SK-N-SH treated with all-trans-retinoic acid at 6 μM for 48 hours (cell line): Measurements from ENCODE around the gene PPP1R27.

ENCODE experiments used
- ATAC-seq: fragments of 200-7000 bp; cut with Tn5 transposase; 3 replicates; pipeline ENCODE4 v1.9.1; 2020; ENCODE audit warnings: mild to moderate bottlenecking, moderate library complexity
- BACH2 ChIP-seq: fragments of 250-450 bp; sonication (Bioruptor Pico); IDR thresholded peaks from 2 replicates; pipeline ENCODE4 v1.9.0; 2021; ENCODE audit warnings: mild to moderate bottlenecking, borderline replicate concordance
- CSDC2 ChIP-seq: fragments of 250-450 bp; sonication (Bioruptor Pico); IDR thresholded peaks from 2 replicates; pipeline ENCODE4 v1.5.0; 2020; ENCODE audit warnings: mild to moderate bottlenecking, moderate library complexity
- CSRNP3 ChIP-seq: fragments of 250-450 bp; sonication (Bioruptor Pico); IDR thresholded peaks from 2 replicates; pipeline ENCODE4 v1.5.1; 2021; ENCODE audit warnings: mild to moderate bottlenecking, moderate library complexity
- ESRRG ChIP-seq: fragments of 250-450 bp; sonication (Bioruptor Pico); IDR thresholded peaks from 2 replicates; pipeline ENCODE4 v1.6.1; 2021; ENCODE audit warnings: mild to moderate bottlenecking
- GLIS3 ChIP-seq: fragments of 250-450 bp; sonication (Bioruptor Pico); IDR thresholded peaks from 2 replicates; pipeline ENCODE4 v1.5.0; 2020; ENCODE audit warnings: mild to moderate bottlenecking, moderate library complexity
- OSR1 ChIP-seq: fragments of 250-450 bp; sonication (Bioruptor Pico); IDR thresholded peaks from 2 replicates; pipeline ENCODE4 v1.8.0; 2022; ENCODE audit warnings: moderate library complexity, mild to moderate bottlenecking, inconsistent platforms
- PATZ1 ChIP-seq: fragments of 250-450 bp; sonication (Bioruptor Pico); IDR thresholded peaks from 2 replicates; pipeline ENCODE4 v1.8.0; 2020; ENCODE audit warnings: mild to moderate bottlenecking, moderate library complexity, borderline replicate concordance
- POU6F1 ChIP-seq: fragments of 250-450 bp; sonication (Bioruptor Pico); IDR thresholded peaks from 2 replicates; pipeline ENCODE4 v1.8.0; 2021; ENCODE audit warnings: low read depth, mild to moderate bottlenecking, moderate library complexity, borderline replicate concordance
- PPARA ChIP-seq: fragments of 250-450 bp; sonication (Bioruptor Pico); IDR thresholded peaks from 2 replicates; pipeline ENCODE4 v1.5.0; 2020; ENCODE audit warnings: mild to moderate bottlenecking, borderline replicate concordance
- TCF4 ChIP-seq: fragments of 250-450 bp; sonication (Bioruptor Pico); IDR thresholded peaks from 2 replicates; pipeline ENCODE4 v1.8.0; 2021; ENCODE audit warnings: mild to moderate bottlenecking, moderate library complexity, borderline replicate concordance
- TOX ChIP-seq: fragments of 250-450 bp; sonication (Bioruptor Pico); IDR thresholded peaks from 2 replicates; pipeline ENCODE4 v1.8.0; 2021; ENCODE audit warnings: mild to moderate bottlenecking, moderate library complexity, borderline replicate concordance
- ZFP3 ChIP-seq: fragments of 250-450 bp; sonication (Bioruptor Pico); IDR thresholded peaks from 2 replicates; pipeline ENCODE4 v1.5.0; 2020; ENCODE audit warnings: mild to moderate bottlenecking, moderate library complexity
- ZNF565 ChIP-seq: fragments of 450-650 bp; formaldehyde crosslinking; conservative IDR thresholded peaks from 2 replicates; pipeline ENCODE4 v1.5.0; 2020; ENCODE audit warnings: low read depth, mild to moderate bottlenecking, moderate library complexity
- ZNF70 ChIP-seq: fragments of 450-650 bp; formaldehyde crosslinking; IDR thresholded peaks from 2 replicates; pipeline ENCODE4 v1.5.0; 2020; ENCODE audit warnings: mild to moderate bottlenecking, moderate library complexity
- TF ChIP-seq, protein P1 (sequence below): fragments of 250-450 bp; sonication (Bioruptor Pico); IDR thresholded peaks from 2 replicates; pipeline ENCODE4 v1.5.0; 2020; ENCODE audit warnings: mild to moderate bottlenecking, moderate library complexity
- TF ChIP-seq, protein P2 (sequence below): fragments of 250-450 bp; sonication (Bioruptor Pico); IDR thresholded peaks from 2 replicates; pipeline ENCODE4 v1.5.1; 2020; ENCODE audit warnings: low read depth, mild to moderate bottlenecking, moderate library complexity

Gene PPP1R27

GRCh38 chr17:81870981-81871386 lies 36.1 kb upstream of the PPP1R27 start, which contains the start of gene ARHGDIA (continued):
- TF ChIP-seq, protein P1, sequence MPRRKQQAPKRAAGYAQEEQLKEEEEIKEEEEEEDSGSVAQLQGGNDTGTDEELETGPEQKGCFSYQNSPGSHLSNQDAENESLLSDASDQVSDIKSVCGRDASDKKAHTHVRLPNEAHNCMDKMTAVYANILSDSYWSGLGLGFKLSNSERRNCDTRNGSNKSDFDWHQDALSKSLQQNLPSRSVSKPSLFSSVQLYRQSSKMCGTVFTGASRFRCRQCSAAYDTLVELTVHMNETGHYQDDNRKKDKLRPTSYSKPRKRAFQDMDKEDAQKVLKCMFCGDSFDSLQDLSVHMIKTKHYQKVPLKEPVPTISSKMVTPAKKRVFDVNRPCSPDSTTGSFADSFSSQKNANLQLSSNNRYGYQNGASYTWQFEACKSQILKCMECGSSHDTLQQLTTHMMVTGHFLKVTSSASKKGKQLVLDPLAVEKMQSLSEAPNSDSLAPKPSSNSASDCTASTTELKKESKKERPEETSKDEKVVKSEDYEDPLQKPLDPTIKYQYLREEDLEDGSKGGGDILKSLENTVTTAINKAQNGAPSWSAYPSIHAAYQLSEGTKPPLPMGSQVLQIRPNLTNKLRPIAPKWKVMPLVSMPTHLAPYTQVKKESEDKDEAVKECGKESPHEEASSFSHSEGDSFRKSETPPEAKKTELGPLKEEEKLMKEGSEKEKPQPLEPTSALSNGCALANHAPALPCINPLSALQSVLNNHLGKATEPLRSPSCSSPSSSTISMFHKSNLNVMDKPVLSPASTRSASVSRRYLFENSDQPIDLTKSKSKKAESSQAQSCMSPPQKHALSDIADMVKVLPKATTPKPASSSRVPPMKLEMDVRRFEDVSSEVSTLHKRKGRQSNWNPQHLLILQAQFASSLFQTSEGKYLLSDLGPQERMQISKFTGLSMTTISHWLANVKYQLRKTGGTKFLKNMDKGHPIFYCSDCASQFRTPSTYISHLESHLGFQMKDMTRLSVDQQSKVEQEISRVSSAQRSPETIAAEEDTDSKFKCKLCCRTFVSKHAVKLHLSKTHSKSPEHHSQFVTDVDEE (CRISPR knock-in tag) = no peak
- no peak for TF ChIP-seq OSR1 (CRISPR knock-in tag)
- no peak for TF ChIP-seq PATZ1 (CRISPR knock-in tag)
- no peak for TF ChIP-seq ZNF70 (CRISPR knock-in tag)
- TF ChIP-seq BACH2 (CRISPR knock-in tag) = no peak
- TF ChIP-seq PPARA (CRISPR knock-in tag) = no peak
- TF ChIP-seq, all 23 proteins: peak for 0

GRCh38 chr17:81870131-81870980 lies 35.5 kb upstream of the PPP1R27 start:
- peak; percentile 0; the same call in 2 of the 3 replicates for ATAC-seq
- TF ChIP-seq PATZ1 (CRISPR knock-in tag) = 0 out of 2 replicates have a peak, but pooled peaks have one; percentile 21
- TF ChIP-seq ESRRG = 0 out of 2 replicates have a peak, but pooled peaks have one; percentile 2
- TF ChIP-seq, protein P2, sequence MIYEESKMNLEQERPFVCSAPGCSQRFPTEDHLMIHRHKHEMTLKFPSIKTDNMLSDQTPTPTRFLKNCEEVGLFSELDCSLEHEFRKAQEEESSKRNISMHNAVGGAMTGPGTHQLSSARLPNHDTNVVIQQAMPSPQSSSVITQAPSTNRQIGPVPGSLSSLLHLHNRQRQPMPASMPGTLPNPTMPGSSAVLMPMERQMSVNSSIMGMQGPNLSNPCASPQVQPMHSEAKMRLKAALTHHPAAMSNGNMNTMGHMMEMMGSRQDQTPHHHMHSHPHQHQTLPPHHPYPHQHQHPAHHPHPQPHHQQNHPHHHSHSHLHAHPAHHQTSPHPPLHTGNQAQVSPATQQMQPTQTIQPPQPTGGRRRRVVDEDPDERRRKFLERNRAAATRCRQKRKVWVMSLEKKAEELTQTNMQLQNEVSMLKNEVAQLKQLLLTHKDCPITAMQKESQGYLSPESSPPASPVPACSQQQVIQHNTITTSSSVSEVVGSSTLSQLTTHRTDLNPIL = 0 out of 2 replicates have a peak, but pooled peaks have one; percentile 25
- 0 out of 2 replicates have a peak, but pooled peaks have one; percentile 47 for TF ChIP-seq GLIS3
- no peak for TF ChIP-seq POU6F1 (CRISPR knock-in tag)

GRCh38 chr17:81869221-81870130 lies 34.6 kb upstream of the PPP1R27 start:
- ATAC-seq = peak; percentile 6
- TF ChIP-seq TCF4 (CRISPR knock-in tag) (no peak), ZFP3 (CRISPR knock-in tag) (no peak), CSRNP3 (CRISPR knock-in tag) (no peak), OSR1 (CRISPR knock-in tag) (no peak), PATZ1 (CRISPR knock-in tag) (peak; percentile 38; the same call in 1 of the 2 replicates), CSDC2 (CRISPR knock-in tag) (0 out of 2 replicates have a peak, but pooled peaks have one; percentile 40), GLIS3 (peak; percentile 74), TOX (CRISPR knock-in tag) (no peak), ZNF565 (no peak), POU6F1 (CRISPR knock-in tag) (no peak)
- TF ChIP-seq, protein P2 = no peak
